Epidermal melanocyte (primary cell): ENCODE measurements around the gene IFNW1.

ENCODE experiments used
- DNase-seq: peaks from one replicate; pipeline ENCODE4 v3.0.0; 2011; ENCODE audit warnings: low spot score; ENCODE audit not compliant: insufficient read length

Gene IFNW1

DNA sequence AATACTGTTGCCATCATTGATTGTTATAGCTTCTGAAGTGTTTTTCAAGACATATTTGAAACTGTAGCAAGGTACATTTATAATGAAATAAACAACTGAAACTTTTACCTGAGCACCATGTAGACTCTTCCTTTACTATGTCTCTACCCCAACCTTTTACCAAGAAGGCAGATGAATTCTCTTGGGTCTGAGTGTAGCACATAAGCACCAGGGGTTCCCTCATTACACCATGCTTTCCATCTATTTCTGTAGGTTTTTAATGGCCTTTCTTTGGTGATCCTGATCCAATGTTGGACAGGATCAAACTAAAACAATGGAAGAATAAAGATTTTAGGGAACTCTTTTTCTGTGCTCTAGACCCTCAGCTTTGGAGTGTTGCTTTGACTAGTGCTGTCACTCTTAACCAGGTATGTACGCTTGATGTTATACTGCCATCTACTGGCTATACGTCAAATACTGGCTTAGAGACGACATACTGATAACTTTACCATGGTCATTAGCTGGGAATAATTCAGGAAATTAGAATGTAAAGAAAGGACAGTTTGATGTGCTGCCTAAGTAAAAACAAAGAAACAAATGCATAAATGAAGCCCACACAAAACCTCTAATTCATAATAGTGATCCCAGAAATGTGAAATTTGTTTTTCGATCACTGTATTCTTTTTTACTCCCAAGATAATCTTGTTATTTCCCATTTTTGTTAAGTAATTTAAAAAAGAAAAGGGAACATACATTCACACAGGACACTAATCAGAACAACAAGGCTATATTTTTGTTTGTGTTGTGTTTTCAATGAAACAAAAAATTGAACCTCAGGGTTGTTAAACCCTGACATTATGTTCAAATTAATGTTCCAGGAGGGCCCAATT is 30.7 kb downstream of the IFNW1 start:
- peak; percentile 67 for DNase-seq

GRCh38 chr9:21104787-21105186 is 36.8 kb downstream of the IFNW1 start:
- no peak for DNase-seq

GRCh38 chr9:21102305-21102704 is 39.3 kb downstream of the IFNW1 start:
- DNase-seq: no peak

DNA sequence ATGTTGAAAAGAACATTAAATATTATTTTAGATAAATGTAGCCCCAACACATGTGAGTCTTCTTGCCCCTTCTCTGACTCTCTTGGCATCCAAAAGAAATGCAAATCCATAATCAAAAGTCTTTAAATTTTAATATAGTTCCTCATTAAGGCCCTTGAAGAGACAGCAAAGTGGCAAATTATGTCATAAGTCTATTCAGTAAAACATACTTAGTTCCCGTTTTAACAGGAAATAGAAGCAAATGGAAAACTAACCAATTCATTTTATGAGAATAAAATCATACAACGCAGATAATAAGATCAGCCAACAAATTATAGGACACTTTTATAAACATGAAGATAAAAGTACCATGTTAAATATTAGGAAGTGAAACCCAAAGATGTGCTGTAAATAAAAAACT is 43.8 kb downstream of the IFNW1 start:
- DNase-seq: no peak

GRCh38 chr9:21096901-21097255 is 44.8 kb downstream of the IFNW1 start:
- no peak for DNase-seq

DNA sequence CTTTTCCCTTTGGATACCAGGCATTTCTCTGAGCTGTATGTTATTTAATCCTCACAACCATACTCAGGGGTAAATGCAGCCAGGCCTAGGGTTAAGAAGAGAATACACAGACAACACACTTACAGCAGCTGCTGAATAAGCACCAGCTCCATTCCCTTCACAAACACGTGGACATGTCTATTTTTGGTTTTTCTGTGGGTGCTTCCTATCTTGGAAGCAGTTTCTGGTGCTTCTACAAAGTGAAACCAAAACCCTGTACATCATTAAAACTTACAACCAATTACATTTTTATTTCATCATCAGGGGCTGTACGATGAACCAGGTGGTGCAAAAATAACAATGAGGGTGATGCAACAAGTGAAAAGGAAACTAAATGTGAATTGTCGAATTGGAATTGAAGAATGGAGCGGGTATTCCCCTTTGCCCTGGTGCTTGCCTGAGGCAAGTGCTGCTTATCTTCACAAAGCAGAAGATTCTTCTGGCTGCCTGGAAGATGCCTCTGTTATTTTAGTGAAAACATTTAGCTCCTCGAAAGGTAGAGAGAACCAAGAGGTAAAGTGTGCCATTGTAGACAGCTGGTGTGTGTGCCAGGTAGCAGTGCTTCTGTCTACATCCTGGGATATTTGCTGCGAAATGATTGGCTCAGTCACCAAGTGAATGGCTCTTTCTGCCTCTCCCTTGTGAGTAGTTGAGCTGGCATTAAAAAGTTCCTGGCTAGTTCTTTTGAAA is 45.3 kb downstream of the IFNW1 start:
- no peak for DNase-seq

DNA sequence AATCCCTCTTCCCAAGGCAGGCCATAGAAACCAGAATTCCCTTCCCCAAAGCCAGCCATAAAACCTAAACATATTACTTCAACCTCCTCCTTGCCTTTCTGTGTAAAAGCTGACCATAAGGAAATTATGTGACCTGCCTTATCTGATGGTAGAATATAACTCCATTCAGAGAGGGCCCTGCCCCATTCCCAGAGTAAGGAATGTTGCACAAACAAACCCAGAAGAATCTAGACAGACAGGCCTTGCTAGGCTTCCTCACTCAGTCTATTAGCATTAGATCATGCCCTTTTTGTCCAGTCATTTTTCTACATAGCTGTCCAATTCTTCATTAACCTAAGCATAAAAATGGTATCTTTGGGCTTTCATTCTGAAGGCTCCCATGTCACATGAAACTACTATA is 46.1 kb downstream of the IFNW1 start:
- no peak for DNase-seq
